MM.1S (cell line): ENCODE results near the gene NPSR1.

Experiments
- EZH2phosphoT487 ChIP-seq: fragments of 300-600 bp; sonication (generic); IDR thresholded peaks from 2 replicates; pipeline ENCODE4 v1.6.1; 2018; ENCODE audit warnings: antibody characterized with exemption, low read length
- TF ChIP-seq, protein P1 (sequence below): fragments of 300-600 bp; sonication (generic); IDR thresholded peaks from 2 replicates; pipeline ENCODE4 v1.5.1; 2016; ENCODE audit warnings: antibody characterized with exemption, low read length, mixed read lengths

GRCh38 chr7:34886856-34887255 is 228.8 kb downstream of the NPSR1 start:
- TF ChIP-seq, protein P1, sequence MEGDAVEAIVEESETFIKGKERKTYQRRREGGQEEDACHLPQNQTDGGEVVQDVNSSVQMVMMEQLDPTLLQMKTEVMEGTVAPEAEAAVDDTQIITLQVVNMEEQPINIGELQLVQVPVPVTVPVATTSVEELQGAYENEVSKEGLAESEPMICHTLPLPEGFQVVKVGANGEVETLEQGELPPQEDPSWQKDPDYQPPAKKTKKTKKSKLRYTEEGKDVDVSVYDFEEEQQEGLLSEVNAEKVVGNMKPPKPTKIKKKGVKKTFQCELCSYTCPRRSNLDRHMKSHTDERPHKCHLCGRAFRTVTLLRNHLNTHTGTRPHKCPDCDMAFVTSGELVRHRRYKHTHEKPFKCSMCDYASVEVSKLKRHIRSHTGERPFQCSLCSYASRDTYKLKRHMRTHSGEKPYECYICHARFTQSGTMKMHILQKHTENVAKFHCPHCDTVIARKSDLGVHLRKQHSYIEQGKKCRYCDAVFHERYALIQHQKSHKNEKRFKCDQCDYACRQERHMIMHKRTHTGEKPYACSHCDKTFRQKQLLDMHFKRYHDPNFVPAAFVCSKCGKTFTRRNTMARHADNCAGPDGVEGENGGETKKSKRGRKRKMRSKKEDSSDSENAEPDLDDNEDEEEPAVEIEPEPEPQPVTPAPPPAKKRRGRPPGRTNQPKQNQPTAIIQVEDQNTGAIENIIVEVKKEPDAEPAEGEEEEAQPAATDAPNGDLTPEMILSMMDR = no peak
- TF ChIP-seq EZH2phosphoT487 = no peak
